Dermis microvascular lymphatic vessel endothelial cell (primary cell): Measurements from ENCODE around the gene CCSER1. TPM values are rescaled to one million over a fixed set of nuclear protein-coding genes. Genes with fewer than 3 reads are reported as not detected.
A peak's percentile ranks its signal among the peaks of the same experiment; 100 is the strongest.
"Not testable (repeated sequence)": the region's sequence is repeated elsewhere in the genome, so short reads cannot be mapped to it uniquely, and the experiment has no call there.

ENCODE experiments used
- DNase-seq, 2 donors: peaks; one replicate each; pipeline versions ENCODE4 v3.0.0 to v3.0.0-alpha.2; 2010; ENCODE audit warnings: low read depth in 2 of 2
- total RNA-seq: library from RNA; depleted of rRNA; stranded (reverse); fragments of >200 nt; gene quantifications from 2 replicates; pipeline ENCODE4 v1.2.1, GENCODE V29; 2014

Gene CCSER1
- total RNA-seq, 1 donor from 2014 or later = 0.13 TPM

GRCh38 chr4:91256751-91257150 lies 1129.6 kb downstream of the CCSER1 start:
- DNase-seq = no peak

- no peak for DNase-seq
Measured at GRCh38 chr4:91257721-91258120, 1130.5 kb downstream of the CCSER1 start.

GRCh38 chr4:91258326-91258725 lies 1131.1 kb downstream of the CCSER1 start:
- DNase-seq = no peak

GRCh38 chr4:91267543-91267942 lies 1140.3 kb downstream of the CCSER1 start:
- DNase-seq = no peak

- DNase-seq = not testable (repeated sequence)
Measured at GRCh38 chr4:91268481-91268880, 1141.3 kb downstream of the CCSER1 start.

GRCh38 chr4:91268913-91269312 lies 1141.7 kb downstream of the CCSER1 start:
- no peak for DNase-seq

GRCh38 chr4:91279899-91280298 lies 1152.7 kb downstream of the CCSER1 start:
- DNase-seq = no peak

GRCh38 chr4:91280551-91281290 lies 1153.5 kb downstream of the CCSER1 start:
- DNase-seq = no peak

GRCh38 chr4:91282217-91282616 lies 1155.0 kb downstream of the CCSER1 start:
- no peak for DNase-seq

- no peak for DNase-seq
Measured at GRCh38 chr4:91283726-91284230, 1156.6 kb downstream of the CCSER1 start.

GRCh38 chr4:91284480-91284879 lies 1157.3 kb downstream of the CCSER1 start:
- no peak for DNase-seq

GRCh38 chr4:91285487-91285886 lies 1158.3 kb downstream of the CCSER1 start:
- DNase-seq = no peak

- DNase-seq = no peak
Measured at GRCh38 chr4:91288702-91289311, 1161.6 kb downstream of the CCSER1 start.

GRCh38 chr4:91298156-91298700 lies 1171.0 kb downstream of the CCSER1 start:
- DNase-seq = no peak

- no peak for DNase-seq
Measured at GRCh38 chr4:91298824-91299223, 1171.6 kb downstream of the CCSER1 start.

GRCh38 chr4:91302120-91302519 lies 1174.9 kb downstream of the CCSER1 start:
- no peak for DNase-seq

- no peak for DNase-seq
Measured at GRCh38 chr4:91304292-91304691, 1177.1 kb downstream of the CCSER1 start.

- no peak for DNase-seq
Measured at GRCh38 chr4:91317434-91317833, 1190.2 kb downstream of the CCSER1 start.

- DNase-seq = no peak
Measured at GRCh38 chr4:91319556-91320268, 1192.5 kb downstream of the CCSER1 start.

- DNase-seq = no peak
Measured at GRCh38 chr4:91322961-91323360, 1195.8 kb downstream of the CCSER1 start.

GRCh38 chr4:91325495-91325894 lies 1198.3 kb downstream of the CCSER1 start:
- DNase-seq = peak in 1 of 2 donors; percentile 0

GRCh38 chr4:91326167-91326566 lies 1199.0 kb downstream of the CCSER1 start:
- not testable (repeated sequence) for DNase-seq
